DMS 273 treated with DMSO at 0.1 percent for 48 hours (cell line): ENCODE measurements around the gene ALX3.
"Not testable (repeated sequence)": the region's sequence is repeated elsewhere in the genome, so short reads cannot be mapped to it uniquely, and the experiment has no call there.

Experiments used
- DNase-seq: peaks from one replicate; lab custom pipeline; 2025; lab: John Stamatoyannopoulos, UW

Gene ALX3

DNA sequence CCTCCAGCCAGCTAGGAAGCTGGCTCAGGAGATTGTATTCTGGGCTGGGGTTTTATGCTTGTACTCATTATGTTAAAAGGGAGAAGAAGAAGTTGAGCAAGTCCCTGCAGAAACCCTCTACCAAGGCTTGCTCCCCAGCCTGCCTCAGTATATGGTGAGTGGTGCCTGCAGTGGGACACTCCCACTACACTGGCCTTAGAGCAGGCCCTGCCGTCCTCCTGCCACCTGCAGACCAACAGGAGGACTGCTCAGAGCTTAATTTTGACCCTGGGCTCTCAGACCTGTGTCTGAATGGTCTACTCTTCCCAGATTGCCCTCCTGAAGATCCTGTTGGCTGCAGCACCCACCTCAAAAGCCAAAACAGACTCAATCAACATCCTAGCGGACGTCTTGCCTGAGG, 23.0 kb downstream of the ALX3 start:
- no peak for DNase-seq

DNA sequence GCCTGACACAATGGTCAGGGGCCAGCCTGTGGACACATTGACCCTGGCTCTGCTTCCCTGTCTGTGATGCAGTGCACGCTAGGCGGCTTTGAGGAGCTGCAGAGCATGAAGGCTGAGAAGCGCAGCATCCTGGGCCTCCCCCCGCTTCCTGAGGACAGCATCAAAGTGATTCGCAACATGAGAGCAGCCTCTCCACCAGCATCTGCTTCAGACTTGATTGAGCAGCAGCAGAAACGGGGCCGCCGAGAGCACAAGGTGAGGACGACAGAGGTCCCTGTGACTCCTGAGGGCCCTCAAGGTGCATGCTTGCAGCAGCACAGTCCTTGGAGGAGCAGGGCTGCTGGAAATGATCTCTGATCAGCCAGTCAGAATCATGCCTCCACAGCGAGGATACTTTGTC, 27.5 kb downstream of the ALX3 start:
- DNase-seq, result no peak

DNA sequence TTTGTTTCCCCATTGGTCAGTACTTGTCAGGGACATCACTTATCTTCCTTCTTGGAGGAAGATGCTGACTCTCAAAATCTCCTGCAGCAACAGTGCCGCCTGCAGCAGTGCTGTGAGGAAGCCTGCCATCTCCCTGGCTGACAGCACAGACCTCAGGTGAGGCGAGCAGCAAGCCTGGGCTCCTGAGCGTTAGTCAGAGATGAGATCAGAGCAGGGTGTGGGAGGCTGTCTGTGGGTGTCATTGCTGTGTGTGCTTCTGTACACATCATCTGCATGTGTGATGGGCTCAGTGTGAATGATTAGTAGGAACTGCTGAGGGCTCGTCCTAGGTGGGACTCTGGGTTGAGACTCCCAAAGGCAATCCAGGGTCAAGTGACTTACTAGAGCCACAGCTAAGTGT, 29.9 kb downstream of the ALX3 start:
- no peak for DNase-seq

DNA sequence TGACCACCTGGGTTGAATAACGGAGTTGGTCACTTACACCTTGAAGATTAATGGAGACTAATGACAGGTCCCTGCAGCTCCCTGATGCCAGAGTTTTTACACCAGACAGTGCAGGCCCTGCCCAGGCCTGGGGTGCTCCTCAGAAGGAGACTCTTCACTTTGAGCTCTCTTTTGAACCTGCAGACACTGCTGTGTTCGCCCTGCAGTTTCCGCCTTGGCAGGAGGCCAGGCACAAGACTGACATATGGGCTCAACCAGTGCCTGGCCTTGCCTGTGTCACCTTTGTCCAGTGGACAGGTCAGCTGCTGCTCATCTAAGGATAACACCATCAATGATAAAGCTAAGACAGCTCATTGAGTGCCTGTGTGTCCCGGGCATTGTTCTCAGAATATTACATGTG, 30.8 kb downstream of the ALX3 start:
- no peak for DNase-seq

DNA sequence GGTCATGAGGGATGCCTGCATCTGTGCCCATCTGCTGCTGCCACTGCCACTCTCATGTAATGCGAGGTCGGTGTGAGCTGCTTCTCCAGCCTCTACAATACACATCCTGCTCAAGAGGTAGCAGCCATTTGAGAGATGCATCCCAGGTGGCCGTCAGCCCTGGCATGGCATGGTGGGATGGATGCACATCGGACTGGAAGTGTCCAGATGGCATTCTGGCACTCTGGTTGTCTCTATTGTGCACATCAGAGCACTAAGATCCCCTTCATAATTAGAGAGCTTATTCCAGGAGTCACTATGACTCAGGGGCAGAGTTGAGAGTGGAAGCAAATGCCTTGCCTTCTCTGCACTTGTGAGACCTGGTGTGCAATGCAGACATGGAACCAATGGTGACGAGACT, 32.2 kb downstream of the ALX3 start:
- DNase-seq, result no peak

DNA sequence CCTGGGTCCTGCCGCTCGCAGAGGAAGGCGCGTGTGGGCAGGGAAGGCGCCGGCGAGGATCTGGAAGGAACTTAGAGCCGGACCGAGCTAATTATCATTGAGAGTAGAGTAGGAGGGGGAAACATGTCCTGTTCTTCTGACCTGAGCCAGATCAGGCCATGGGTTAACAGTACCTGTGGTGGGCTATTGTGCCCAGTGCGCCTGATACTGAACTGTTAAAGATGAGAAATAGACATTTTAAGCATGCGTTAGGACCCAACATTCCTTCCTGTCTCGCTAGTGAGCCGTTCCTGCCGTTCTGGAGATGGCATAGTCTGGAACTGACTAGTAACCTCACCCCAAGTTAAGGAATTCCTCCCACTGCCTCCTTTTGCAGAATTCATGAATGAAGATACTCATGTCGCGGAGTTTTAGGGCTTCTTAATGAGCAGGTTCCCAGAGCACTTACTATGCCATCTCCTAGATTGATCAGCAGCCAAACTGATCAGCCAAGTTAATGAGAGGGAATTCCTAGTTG, 35.2 kb downstream of the ALX3 start:
- DNase-seq, result no peak

DNA sequence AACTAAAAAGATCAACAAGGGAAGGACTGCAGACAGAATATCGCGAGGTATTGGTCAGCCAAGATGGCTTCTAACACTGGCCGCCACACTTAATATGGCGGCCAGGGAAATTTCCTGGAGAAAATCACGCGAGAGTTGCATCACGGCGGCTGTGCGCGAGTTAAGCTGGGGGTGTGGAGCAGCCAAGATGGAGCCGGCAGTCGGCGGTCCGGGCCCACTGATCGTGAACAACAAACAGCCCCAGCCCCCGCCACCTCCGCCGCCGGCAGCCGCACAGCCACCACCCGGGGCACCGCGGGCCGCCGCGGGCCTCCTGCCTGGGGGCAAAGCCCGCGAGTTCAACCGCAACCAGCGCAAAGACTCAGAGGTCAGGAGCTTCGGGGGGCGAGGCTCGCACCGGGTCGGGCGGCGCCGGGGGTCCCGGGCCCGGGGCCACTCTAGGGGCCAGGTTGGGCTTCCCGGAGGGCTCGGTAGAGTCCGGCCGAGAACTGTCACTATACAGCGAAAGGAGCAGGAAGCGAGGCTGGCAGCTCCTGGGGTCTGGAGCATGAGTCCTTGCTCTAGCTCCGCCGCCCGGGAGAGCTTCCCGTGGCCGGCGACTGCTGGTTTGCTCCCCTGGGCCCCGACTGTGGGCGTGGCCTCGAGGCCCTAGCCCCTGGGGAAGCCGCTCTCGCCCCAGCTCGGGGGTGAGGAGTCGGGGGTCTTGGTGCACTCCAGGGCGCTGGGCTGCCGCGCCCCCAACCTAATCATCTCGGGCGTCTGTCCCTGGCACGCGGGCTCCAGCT, 35.8 kb downstream of the ALX3 start, which contains the start of gene STRIP1:
Gene STRIP1 (plus strand): TSS at position 174 of the 785 bp plus-strand sequence. CDS start 14 bp downstream, at position 188.
- DNase-seq, result peak; percentile 94

DNA sequence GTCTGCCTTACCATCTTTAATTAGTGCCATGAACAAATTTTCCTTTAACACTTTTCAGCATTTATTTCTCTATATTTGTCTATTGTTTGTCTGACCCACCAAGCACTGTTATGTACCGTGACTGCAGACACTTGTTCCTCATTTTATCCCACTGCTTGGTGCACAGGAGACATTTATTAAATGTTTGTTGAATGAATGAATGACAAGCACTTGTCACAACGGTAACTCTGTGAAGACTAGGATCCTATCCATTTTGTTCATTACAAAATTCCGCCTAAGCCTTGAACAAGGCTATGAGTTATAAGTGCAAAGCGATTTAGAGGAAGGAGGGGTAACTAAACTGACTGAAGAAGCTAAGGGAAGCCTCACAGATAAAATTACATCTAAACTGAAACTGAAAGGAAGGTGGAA, 36.4 kb downstream of the ALX3 start:
- DNase-seq, result no peak

DNA sequence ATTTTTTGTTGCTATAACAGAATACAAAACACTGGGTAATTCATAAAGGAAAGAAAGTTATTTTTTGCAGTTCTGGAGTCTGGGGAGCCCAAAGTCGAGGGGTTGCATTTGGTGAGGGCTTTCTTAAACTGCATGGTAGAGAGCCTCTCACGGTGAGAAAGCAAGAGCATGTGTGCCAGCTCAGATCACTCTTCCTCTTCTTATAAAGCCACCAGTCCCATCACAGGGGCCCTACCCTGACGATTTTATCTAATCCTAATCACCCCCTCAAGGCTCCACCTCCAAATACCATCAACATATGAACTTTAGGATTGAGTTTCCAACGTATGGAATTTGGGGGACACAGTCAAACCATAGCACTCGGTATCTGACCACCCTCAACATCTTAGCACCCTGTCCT, 37.1 kb downstream of the ALX3 start:
- DNase-seq, result no peak

DNA sequence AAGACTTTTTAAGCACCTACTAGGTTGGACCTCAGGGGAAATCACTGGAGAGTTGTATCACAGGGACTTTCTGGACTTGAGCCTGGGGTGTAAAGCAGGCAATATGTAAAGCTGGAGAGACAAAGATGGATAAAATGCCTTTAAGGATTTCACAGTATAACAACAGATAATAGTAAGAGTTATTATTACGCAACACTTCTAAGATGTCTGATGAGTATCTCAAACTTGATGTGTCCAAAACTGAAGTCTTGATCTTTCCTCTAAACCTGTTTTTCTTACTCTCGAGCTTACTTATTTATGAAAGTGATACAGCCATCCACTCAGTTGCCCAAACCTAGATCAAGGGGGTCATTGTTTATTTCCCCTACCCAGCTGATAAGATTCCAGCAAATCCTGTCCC, 38.1 kb downstream of the ALX3 start:
- no peak for DNase-seq

DNA sequence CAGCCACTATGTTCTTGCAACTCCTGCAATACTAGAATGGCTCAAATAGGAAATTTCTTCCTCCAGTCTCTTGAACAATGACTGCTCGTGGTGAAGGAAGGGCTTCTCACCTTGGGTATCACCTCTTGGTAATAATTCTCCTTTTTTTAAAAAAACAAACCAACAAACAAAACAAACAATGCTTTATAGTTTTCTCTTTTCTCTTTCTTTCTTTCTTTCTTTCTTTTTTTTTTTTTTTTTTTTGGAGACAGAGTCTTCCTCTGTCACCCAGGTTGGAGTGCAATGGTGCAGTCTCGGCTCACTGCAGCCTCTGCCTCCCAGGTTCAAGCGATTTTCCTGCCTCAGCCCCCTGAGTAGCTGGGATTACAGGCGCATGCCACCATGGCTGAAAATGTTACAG, 39.8 kb downstream of the ALX3 start:
- not testable (repeated sequence) for DNase-seq

DNA sequence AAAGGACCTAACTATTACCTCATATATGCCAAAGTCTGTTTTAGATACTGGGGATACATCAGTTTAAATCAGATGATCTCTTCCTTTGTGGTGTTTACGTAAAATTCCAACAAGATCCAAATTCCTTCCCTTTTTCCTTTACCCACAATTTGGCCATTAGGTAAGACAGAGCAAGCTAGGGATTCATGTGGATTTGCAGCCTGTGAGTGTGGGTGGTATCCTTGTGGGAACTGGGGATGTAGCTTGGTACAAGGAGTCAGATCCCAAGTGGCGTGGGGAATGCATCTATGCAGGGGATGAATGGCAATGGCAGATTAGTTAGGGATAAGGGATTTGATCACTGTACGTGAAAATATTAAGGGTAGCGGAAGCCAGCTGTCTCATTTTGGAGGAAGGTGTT, 45.9 kb downstream of the ALX3 start:
- DNase-seq, result no peak

DNA sequence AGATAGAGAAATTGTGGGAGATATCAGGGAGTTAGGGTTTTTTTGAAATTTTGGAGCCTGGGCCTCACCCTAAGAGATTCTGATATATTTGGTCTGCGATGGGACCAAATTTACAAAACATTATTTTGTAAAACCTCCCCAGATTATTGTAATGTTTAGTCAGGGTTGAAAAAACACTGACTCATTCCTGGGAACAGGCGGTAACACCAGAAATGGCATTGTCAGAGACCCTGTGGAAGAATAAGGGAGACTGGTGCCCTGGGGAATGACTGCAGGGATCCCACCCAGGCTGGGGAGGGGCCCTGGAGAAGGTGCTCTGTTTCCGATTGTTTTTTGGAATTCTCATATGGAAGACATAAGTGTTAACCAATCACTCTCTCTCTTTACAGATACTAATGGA, 49.2 kb downstream of the ALX3 start:
- no peak for DNase-seq

DNA sequence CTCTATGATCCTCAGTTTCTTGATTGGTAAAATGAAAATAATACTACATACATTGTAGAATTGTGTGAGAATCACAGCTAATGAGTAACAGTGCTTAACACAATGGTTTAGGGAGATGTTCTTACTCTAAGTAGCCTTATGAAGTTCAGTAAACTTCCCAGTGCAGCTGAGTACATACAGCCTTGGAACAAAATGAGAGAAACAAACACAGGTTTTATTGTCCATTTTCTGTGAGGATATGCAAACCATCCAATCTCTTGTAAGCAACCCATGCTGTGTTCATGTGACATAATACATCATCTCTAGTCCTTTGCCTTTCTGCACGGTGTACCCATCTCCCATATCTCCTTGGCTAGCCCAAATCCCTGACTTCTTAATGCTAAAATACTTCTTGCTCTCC, 50.7 kb downstream of the ALX3 start:
- no peak for DNase-seq

DNA sequence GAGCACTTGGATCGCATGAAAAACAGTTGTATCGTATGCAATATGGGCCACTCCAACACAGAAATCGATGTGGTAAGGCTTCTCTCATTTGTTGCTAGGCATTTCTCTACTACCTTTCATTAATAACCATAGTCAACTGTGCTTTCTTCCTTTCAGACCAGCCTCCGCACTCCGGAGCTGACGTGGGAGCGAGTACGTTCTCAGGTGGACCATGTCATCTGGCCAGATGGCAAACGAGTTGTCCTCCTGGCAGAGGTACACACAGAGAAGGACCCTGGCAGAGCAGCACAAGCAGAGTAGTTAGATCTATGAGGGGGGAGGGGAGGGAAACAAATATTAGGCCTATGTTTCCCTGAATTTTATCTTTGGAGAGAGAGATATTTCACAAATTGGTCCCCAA, 52.1 kb downstream of the ALX3 start:
- no peak for DNase-seq

DNA sequence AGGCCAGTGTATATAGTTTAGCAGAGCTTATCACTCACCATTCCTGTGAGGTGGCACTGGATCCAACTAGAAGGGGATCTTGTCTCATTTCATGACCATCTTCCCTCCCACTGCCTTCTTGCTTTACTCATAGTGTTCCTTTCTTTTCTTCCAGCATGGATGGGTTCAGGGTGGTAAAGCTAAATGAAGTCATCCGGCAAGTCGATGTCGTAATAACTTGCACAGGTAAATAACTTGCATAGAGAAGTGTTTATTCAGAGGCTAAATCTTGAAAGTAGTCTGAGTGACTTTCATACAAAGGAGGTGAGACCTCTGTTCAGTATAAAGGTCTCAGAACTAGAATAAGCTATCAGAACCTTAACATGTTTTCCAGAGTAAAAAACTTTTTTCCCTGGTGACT, 52.7 kb downstream of the ALX3 start:
- DNase-seq, result no peak

DNA sequence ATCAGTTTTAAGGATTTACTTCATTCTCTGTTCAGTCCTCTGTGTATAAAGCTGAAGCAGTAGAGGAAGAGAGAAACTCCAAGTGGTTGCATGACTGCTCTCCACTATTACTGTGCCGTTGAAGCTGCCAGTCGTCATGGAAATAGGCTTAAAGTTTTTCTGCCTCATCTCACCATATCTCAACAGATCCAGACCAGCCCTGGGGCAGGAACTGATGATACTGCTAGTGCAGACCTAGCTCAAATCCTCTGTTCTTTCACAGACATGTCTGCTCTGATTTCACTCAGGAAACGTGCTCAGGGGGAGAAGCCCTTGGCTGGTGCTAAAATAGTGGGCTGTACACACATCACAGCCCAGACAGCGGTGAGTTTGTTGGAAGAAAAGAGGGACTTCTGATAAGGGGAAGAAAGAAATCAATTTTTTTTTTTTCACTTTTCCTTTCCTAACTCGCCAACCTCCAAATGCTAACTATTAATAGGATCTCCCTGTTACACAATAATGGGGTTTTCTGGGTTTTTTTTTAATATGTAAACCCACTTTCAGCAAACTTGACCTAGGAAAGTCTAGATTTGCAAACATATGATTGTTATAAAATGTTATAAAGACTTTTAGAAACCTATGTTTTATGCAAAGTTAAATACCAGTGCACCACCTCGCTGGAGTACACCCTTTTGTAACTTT, 58.2 kb downstream of the ALX3 start:
- DNase-seq, result no peak

DNA sequence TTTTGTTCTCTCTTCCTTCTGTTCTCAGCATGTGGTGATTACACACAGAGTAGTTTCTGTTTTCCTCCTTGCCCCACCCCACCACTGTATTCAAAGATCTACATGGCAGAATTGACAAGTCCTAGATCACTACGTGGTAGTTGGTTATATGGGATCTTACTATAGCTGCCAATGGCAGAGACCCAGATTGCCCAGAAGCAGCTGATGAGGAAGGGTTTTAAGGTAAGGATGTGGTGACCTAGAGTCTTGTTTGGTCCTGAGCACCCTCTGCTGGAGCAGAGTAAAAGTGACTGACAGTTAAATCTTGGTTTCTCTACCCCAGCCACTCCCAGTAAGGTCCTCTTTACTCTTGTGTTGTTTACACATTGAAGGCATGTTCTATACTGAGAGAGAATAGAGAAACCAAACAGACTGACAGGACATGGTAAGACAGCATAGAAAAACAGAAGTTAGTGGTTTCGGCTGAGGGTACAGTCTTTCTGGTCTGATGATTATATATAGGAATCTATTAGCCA, 58.9 kb downstream of the ALX3 start:
- DNase-seq, result no peak
